HCT116 (cell line): Measurements from ENCODE around the gene EPPIN. TPM values are rescaled to one million over a fixed set of nuclear protein-coding genes. Genes with fewer than 3 reads are reported as not detected.

ENCODE experiments used
- ATAC-seq: fragments of 200-7000 bp; cut with Tn5 transposase; 2 replicates; pipeline ENCODE4 v1.9.1; 2020; ENCODE audit warnings: mild to moderate bottlenecking, moderate library complexity
- BruUV-seq: library from RNA; stranded (reverse); fragments of 400-500 nt; replicated peaks from 2 replicates; lab custom pipeline; 2021; lab: Mats Ljungman, UMichigan
- CTCF ChIA-PET: fragments of 300-600 bp; sonication (Branson Sonifier 250); formaldehyde crosslinking; loops from one replicate; lab custom pipeline; 2021; ENCODE audit warnings: antibody characterized with exemption; lab: Charles Lee
- POLR2A ChIA-PET: fragments of 300-600, 350-600 bp; sonication (Branson Sonifier 250); formaldehyde crosslinking; loops from one replicate; lab custom pipeline; 2021; ENCODE audit warnings: antibody characterized with exemption; lab: Charles Lee
- RAD21 ChIA-PET, 2 experiments: fragments of 300-600 bp; sonication (Branson Sonifier 250); formaldehyde crosslinking; loops; one replicate each; lab custom pipeline; 2023; ENCODE audit warnings: low total read pairs in 2 of 2; ENCODE audit not compliant: uncharacterized antibody in 2 of 2, unreplicated experiment in 2 of 2, low non-redundant PET in 1 of 2; lab: Charles Lee
- DNase-seq: peaks from one replicate; pipeline ENCODE4 v3.0.0-alpha.2; 2010; ENCODE audit warnings: low read depth, low spot score
- H2AFZ ChIP-seq: fragments of 200-600 bp; shearing (Covaris generic), sonication (generic); 2 replicates; pipeline ENCODE4 v1.6.1; 2017; ENCODE audit warnings: low read depth, mixed run types, mixed read lengths, antibody characterized with exemption, low read length; ENCODE audit not compliant: poor library complexity, severe bottlenecking
- H3K27ac ChIP-seq: 2 replicates; pipeline ENCODE4 v1.5.1; 2012; ENCODE audit warnings: low read depth, low read length
- H3K27me3 ChIP-seq: fragments of 200-600 bp; sonication (generic); 2 replicates; pipeline ENCODE4 v1.6.1; 2016; ENCODE audit warnings: mixed run types, low read length, mixed read lengths; ENCODE audit not compliant: insufficient read depth
- H3K36me3 ChIP-seq, 2 experiments: fragments of 200-500 bp in 1 of 2; fragments of 200-600 bp in 1 of 2; sonication (Bioruptor generic) in 1 of 2; sonication (generic) in 1 of 2; 2 replicates each; pipeline versions ENCODE4 v1.5.1 to v1.6.1; 2014 to 2016; ENCODE audit warnings: low read length in 2 of 2, inconsistent platforms in 1 of 2, mixed read lengths in 1 of 2, mixed run types in 1 of 2; ENCODE audit not compliant: insufficient read depth in 2 of 2, control insufficient read depth in 1 of 2
- H3K4me1 ChIP-seq, 2 experiments: fragments of 200-600 bp in 1 of 2; sonication (generic) in 1 of 2; 2 replicates each; pipeline versions ENCODE4 v1.5.1 to v1.6.1; 2012 to 2017; ENCODE audit warnings: low read length in 2 of 2, inconsistent platforms in 1 of 2, mild to moderate bottlenecking in 1 of 2, mixed read lengths in 1 of 2, mixed run types in 1 of 2, moderate library complexity in 1 of 2; ENCODE audit not compliant: insufficient read depth in 2 of 2, control insufficient read depth in 1 of 2
- H3K4me2 ChIP-seq: fragments of 200-600 bp; sonication (generic); 2 replicates; pipeline ENCODE4 v1.6.1; 2017; ENCODE audit warnings: mixed run types, low read length, mixed read lengths
- H3K4me3 ChIP-seq, 2 experiments: fragments of 200-600 bp in 1 of 2; sonication (generic) in 1 of 2; replicated peaks in 1 of 2; 2 replicates each; pipeline ENCODE4 v1.5.1; 2011 to 2016; ENCODE audit warnings: low read length in 2 of 2, control low read depth in 1 of 2, low read depth in 1 of 2, mild to moderate bottlenecking in 1 of 2, mixed read lengths in 1 of 2, mixed run types in 1 of 2
- H3K79me2 ChIP-seq: fragments of 200-600 bp; sonication (generic); 2 replicates; pipeline ENCODE4 v1.6.1; 2017; ENCODE audit warnings: mild to moderate bottlenecking, mixed run types, low read length, moderate library complexity, mixed read lengths; ENCODE audit not compliant: insufficient read depth
- H3K9ac ChIP-seq: fragments of 200-600 bp; sonication (generic); 2 replicates; pipeline ENCODE4 v1.6.1; 2016; ENCODE audit warnings: low read length, mixed read lengths
- H3K9me2 ChIP-seq: fragments of 200-600 bp; sonication (generic), shearing (Covaris generic); 2 replicates; pipeline ENCODE4 v1.6.1; 2017; ENCODE audit warnings: mixed run types, mild to moderate bottlenecking, moderate library complexity; ENCODE audit not compliant: insufficient read depth
- H3K9me3 ChIP-seq, 2 experiments: fragments of 200-500 bp in 1 of 2; fragments of 200-600 bp in 1 of 2; sonication (Bioruptor generic) in 1 of 2; sonication (generic) in 1 of 2; 2 replicates each; pipeline ENCODE4 v1.6.1; 2014 to 2017; ENCODE audit warnings: low read length in 2 of 2, mixed read lengths in 2 of 2, inconsistent platforms in 1 of 2, low read depth in 1 of 2, mild to moderate bottlenecking in 1 of 2, mixed run types in 1 of 2, moderate library complexity in 1 of 2; ENCODE audit not compliant: control insufficient read depth in 1 of 2, insufficient read depth in 1 of 2
- H4K20me1 ChIP-seq: fragments of 200-600 bp; sonication (generic), shearing (Covaris generic); 2 replicates; pipeline ENCODE4 v1.6.1; 2017; ENCODE audit warnings: mixed run types, mild to moderate bottlenecking, moderate library complexity; ENCODE audit not compliant: insufficient read depth
- CBX3 ChIP-seq: IDR thresholded peaks from 2 replicates; pipeline ENCODE4 v1.6.1; 2012; ENCODE audit warnings: low read depth
- CEBPB ChIP-seq: IDR thresholded peaks from 2 replicates; pipeline ENCODE4 v1.6.1; 2012; ENCODE audit warnings: low read depth
- EGR1 ChIP-seq: IDR thresholded peaks from 2 replicates; pipeline ENCODE4 v1.6.1; 2012; ENCODE audit warnings: low read depth
- ELF1 ChIP-seq: IDR thresholded peaks from 2 replicates; pipeline ENCODE4 v1.6.1; 2012; ENCODE audit warnings: low read depth, borderline replicate concordance
- EZH2 ChIP-seq: fragments of 200-600 bp; sonication (generic); IDR thresholded peaks from 2 replicates; pipeline ENCODE4 v1.6.1; 2017; ENCODE audit warnings: antibody characterized with exemption, mixed run types
- JUND ChIP-seq: IDR thresholded peaks from 2 replicates; pipeline ENCODE4 v1.6.1; 2012
- POLR2A ChIP-seq: IDR thresholded peaks from 2 replicates; pipeline ENCODE4 v1.7.0; 2011; ENCODE audit warnings: borderline replicate concordance; ENCODE audit not compliant: insufficient read depth, insufficient read length; ENCODE audit errors: extremely low read depth
- RAD21 ChIP-seq: IDR thresholded peaks from 2 replicates; pipeline ENCODE4 v1.6.1; 2012; ENCODE audit warnings: low read depth, mild to moderate bottlenecking
- SIN3A ChIP-seq: IDR thresholded peaks from 2 replicates; pipeline ENCODE4 v1.6.1; 2012; ENCODE audit warnings: low read depth
- SP1 ChIP-seq: IDR thresholded peaks from 2 replicates; pipeline ENCODE4 v1.6.1; 2012; ENCODE audit warnings: low read depth
- SRF ChIP-seq: IDR thresholded peaks from 2 replicates; pipeline ENCODE4 v1.6.1; 2012; ENCODE audit warnings: low read depth
- YY1 ChIP-seq: IDR thresholded peaks from 2 replicates; pipeline ENCODE4 v1.6.1; 2011; ENCODE audit warnings: low read length, low read depth, moderate library complexity, mild to moderate bottlenecking; ENCODE audit not compliant: insufficient replicate concordance; ENCODE audit errors: extremely low read depth
- ZFX ChIP-seq: fragments of 450-650 bp; IDR thresholded peaks from 2 replicates; pipeline ENCODE4 v1.6.1; 2017
- ZNF274 ChIP-seq: fragments of 200-500 bp; sonication (Bioruptor generic); IDR thresholded peaks from 2 replicates; pipeline ENCODE4 v1.6.1; 2014; ENCODE audit warnings: mild to moderate bottlenecking, low read depth, low read length, inconsistent platforms
- intact Hi-C: fragments of 100-400 bp; cut with micrococcal nuclease; formaldehyde crosslinking; loops from 2 replicates; pipeline ENCODE4 v1.10.0; 2022
- total RNA-seq: library from RNA; stranded (reverse); gene quantifications from one replicate; pipeline ENCODE4 v1.2.1, GENCODE V29; 2021; ENCODE audit not compliant: unreplicated experiment
- TF ChIP-seq, protein P1 (sequence below), 3 experiments: fragments of 200-600 bp in 1 of 3; sonication (generic) in 1 of 3; IDR thresholded peaks in 2 of 3; conservative IDR thresholded peaks in 1 of 3; 2 replicates each; pipeline ENCODE4 v1.5.1; 2012 to 2017; ENCODE audit warnings: low read depth in 2 of 3, low read length in 2 of 3, antibody characterized with exemption in 1 of 3, borderline replicate concordance in 1 of 3, control low read depth in 1 of 3, mild to moderate bottlenecking in 1 of 3, mixed read lengths in 1 of 3, mixed run types in 1 of 3, moderate library complexity in 1 of 3; ENCODE audit not compliant: insufficient read depth in 1 of 3
- TF ChIP-seq, protein P2 (sequence below): IDR thresholded peaks from 2 replicates; pipeline ENCODE4 v1.6.1; 2012; ENCODE audit warnings: low read depth

EPPIN gene
- total RNA-seq, 1 experiment from 2014 or later, result not detected

GRCh38 chr20:45545351-45545750, 1.9 kb downstream of the EPPIN start:
- H2AFZ ChIP-seq, result no peak overlapping the region
- H3K27me3 ChIP-seq, result peaks cover 51% of the 10 kb centered on the region; the same call in 1 of the 2 replicates
- no peak overlapping the region for H3K4me3 ChIP-seq
- no peak overlapping the region for H3K9ac ChIP-seq
- POLR2A ChIA-PET, result interaction anchor here (0.8 kb wide), 1 partner anchor 31 kb away, joined by 3 read pairs; no protein-coding TSS in a partner anchor
- intact Hi-C loops, result loop anchor here (5.0 to 10.0 kb wide), 3 partner anchors 207 to 419 kb away; partner anchors contain the start of gene PCIF1
- H3K27ac ChIP-seq, result no peak overlapping the region
- ATAC-seq (no peak), DNase-seq (no peak)
- H3K9me2 ChIP-seq, result no peaks in the 10 kb centered on the region
- no peaks in the 10 kb centered on the region for H3K36me3 ChIP-seq
- H3K79me2 ChIP-seq, result no peaks in the 10 kb centered on the region
- H3K4me2 ChIP-seq, result no peak overlapping the region
- H4K20me1 ChIP-seq, result no peaks in the 10 kb centered on the region
- RAD21 ChIA-PET, result interaction anchor here in 1 of 2 experiments (1.1 kb wide), 1 partner anchor 225 kb away, joined by 5 read pairs; no protein-coding TSS in a partner anchor
- no peaks in the 10 kb centered on the region for H3K9me3 ChIP-seq
- TF ChIP-seq JUND, result no peak
- no peak for TF ChIP-seq CBX3
- TF ChIP-seq SP1, result no peak
- no peak for TF ChIP-seq YY1
- TF ChIP-seq SRF, result no peak
- no peak for TF ChIP-seq ZFX
- no peak for TF ChIP-seq CEBPB
- TF ChIP-seq EGR1, result no peak
- TF ChIP-seq, protein P1, sequence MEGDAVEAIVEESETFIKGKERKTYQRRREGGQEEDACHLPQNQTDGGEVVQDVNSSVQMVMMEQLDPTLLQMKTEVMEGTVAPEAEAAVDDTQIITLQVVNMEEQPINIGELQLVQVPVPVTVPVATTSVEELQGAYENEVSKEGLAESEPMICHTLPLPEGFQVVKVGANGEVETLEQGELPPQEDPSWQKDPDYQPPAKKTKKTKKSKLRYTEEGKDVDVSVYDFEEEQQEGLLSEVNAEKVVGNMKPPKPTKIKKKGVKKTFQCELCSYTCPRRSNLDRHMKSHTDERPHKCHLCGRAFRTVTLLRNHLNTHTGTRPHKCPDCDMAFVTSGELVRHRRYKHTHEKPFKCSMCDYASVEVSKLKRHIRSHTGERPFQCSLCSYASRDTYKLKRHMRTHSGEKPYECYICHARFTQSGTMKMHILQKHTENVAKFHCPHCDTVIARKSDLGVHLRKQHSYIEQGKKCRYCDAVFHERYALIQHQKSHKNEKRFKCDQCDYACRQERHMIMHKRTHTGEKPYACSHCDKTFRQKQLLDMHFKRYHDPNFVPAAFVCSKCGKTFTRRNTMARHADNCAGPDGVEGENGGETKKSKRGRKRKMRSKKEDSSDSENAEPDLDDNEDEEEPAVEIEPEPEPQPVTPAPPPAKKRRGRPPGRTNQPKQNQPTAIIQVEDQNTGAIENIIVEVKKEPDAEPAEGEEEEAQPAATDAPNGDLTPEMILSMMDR (IDR thresholded peaks at IDR 0.05 in 2 of 3, conservative IDR thresholded peaks at IDR 0.05 in 1 of 3; ENCODE audit: borderline replicate concordance in 1 of 3, insufficient read depth in 1 of 3, low read depth in 2 of 3, low read length in 2 of 3), result no peak
- TF ChIP-seq EZH2, result no peak
- TF ChIP-seq POLR2A, result no peak
- TF ChIP-seq ELF1, result no peak
- TF ChIP-seq, protein P2, sequence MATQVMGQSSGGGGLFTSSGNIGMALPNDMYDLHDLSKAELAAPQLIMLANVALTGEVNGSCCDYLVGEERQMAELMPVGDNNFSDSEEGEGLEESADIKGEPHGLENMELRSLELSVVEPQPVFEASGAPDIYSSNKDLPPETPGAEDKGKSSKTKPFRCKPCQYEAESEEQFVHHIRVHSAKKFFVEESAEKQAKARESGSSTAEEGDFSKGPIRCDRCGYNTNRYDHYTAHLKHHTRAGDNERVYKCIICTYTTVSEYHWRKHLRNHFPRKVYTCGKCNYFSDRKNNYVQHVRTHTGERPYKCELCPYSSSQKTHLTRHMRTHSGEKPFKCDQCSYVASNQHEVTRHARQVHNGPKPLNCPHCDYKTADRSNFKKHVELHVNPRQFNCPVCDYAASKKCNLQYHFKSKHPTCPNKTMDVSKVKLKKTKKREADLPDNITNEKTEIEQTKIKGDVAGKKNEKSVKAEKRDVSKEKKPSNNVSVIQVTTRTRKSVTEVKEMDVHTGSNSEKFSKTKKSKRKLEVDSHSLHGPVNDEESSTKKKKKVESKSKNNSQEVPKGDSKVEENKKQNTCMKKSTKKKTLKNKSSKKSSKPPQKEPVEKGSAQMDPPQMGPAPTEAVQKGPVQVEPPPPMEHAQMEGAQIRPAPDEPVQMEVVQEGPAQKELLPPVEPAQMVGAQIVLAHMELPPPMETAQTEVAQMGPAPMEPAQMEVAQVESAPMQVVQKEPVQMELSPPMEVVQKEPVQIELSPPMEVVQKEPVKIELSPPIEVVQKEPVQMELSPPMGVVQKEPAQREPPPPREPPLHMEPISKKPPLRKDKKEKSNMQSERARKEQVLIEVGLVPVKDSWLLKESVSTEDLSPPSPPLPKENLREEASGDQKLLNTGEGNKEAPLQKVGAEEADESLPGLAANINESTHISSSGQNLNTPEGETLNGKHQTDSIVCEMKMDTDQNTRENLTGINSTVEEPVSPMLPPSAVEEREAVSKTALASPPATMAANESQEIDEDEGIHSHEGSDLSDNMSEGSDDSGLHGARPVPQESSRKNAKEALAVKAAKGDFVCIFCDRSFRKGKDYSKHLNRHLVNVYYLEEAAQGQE, result no peak
- TF ChIP-seq RAD21, result no peak
- TF ChIP-seq SIN3A, result no peak
- no peak for TF ChIP-seq ZNF274
- H3K4me1 ChIP-seq, result no peaks in the 10 kb centered on the region
- CTCF ChIA-PET, result interaction anchor here (0.6 to 1.5 kb wide), 3 partner anchors 12 to 418 kb away, joined by 3 to 25 read pairs (median 3); no protein-coding TSS in a partner anchor
- no TSS peak for BruUV-seq
